Gastrocnemius medialis (tissue), 4 donors: Measurements from ENCODE around the gene MPRIP. TPM values are rescaled to one million over a fixed set of nuclear protein-coding genes. Genes with fewer than 3 reads are reported as not detected.
A peak's percentile ranks its signal among the peaks of the same experiment; 100 is the strongest.

Experiments used
- ATAC-seq, 2 donors: fragments of 150-250 bp; one replicate each; pipeline ENCODE4 v1.9.1; 2016
- DNase-seq, 2 donors: peaks; one replicate each; pipeline ENCODE4 v3.0.0-alpha.2; 2019
- H3K27ac ChIP-seq, 4 donors: fragments of 200-600 bp; sonication (generic); 1 replicate in 1 of 4; 2 replicates in 3 of 4; pipeline ENCODE4 v1.5.1; 2016 to 2018; ENCODE audit warnings: mild to moderate bottlenecking in 2 of 4, moderate library complexity in 1 of 4
- H3K27me3 ChIP-seq, 3 donors: fragments of 200-600 bp; sonication (generic) in 2 of 3; 1 replicate in 1 of 3; 2 replicates in 2 of 3; pipeline versions ENCODE4 v1.5.1 to v1.6.0; 2016 to 2019; ENCODE audit warnings: mild to moderate bottlenecking in 1 of 3, moderate library complexity in 1 of 3
- H3K36me3 ChIP-seq, 2 donors: fragments of 200-600 bp; sonication (generic) in 1 of 2; one replicate each; pipeline ENCODE4 v1.5.1; 2017 to 2018
- H3K4me1 ChIP-seq, 2 donors: fragments of 200-600 bp; sonication (generic) in 1 of 2; one replicate each; pipeline ENCODE4 v1.5.1; 2016 to 2017; ENCODE audit warnings: mild to moderate bottlenecking in 2 of 2
- H3K4me3 ChIP-seq, 4 donors: fragments of 200-600 bp; sonication (generic) in 3 of 4; 1 replicate in 1 of 4; 2 replicates in 3 of 4; pipeline ENCODE4 v1.5.1; 2016 to 2019; ENCODE audit warnings: mild to moderate bottlenecking in 2 of 4
- H3K9me3 ChIP-seq, 3 donors: fragments of 200-600 bp; sonication (generic) in 2 of 3; 1 replicate in 1 of 3; 2 replicates in 2 of 3; pipeline ENCODE4 v1.5.1; 2016 to 2019
- POLR2A ChIP-seq, 2 donors: fragments of 450-650 bp; IDR thresholded peaks; one replicate each; pipeline ENCODE4 v1.6.1; 2017; ENCODE audit warnings: antibody characterized with exemption in 2 of 2, mild to moderate bottlenecking in 2 of 2, moderate library complexity in 2 of 2
- in situ Hi-C, 4 donors: fragments of 200-750 bp; cut with MboI; loops; one replicate each; pipeline versions ENCODE4 v1.15.0 to v1.8.0; 2017; ENCODE audit warnings: low sequenced_read_pairs in 4 of 4
- intact Hi-C: fragments of 100-400 bp; cut with DNase I; formaldehyde crosslinking; loops from one replicate; pipeline ENCODE4 v1.15.1; 2023; ENCODE audit warnings: low total_unique reads
- total RNA-seq, 4 donors: library from RNA; depleted of rRNA; stranded (reverse); fragments of >200 nt; gene quantifications; one replicate each; pipeline versions ENCODE4 v1.1.0 to v1.2.3, GENCODE V29; 2016
- TF ChIP-seq, protein P1 (sequence below), 5 experiments: fragments of 450-650 bp in 3 of 5; fragments of 200-600 bp in 2 of 5; sonication (generic) in 2 of 5; IDR thresholded peaks in 4 of 5; conservative IDR thresholded peaks in 1 of 5; 1 replicate in 4 of 5; 2 replicates in 1 of 5; pipeline ENCODE4 v1.5.1; 2016 to 2019; ENCODE audit warnings: antibody characterized with exemption in 5 of 5, mild to moderate bottlenecking in 3 of 5, moderate library complexity in 3 of 5

The MPRIP gene
- total RNA-seq, 4 donors from 2014 or later = 71.1 to 127 (median 124) TPM

GRCh38 chr17:17051380-17051779 lies 9.1 kb downstream of the MPRIP start:
- H3K4me1 ChIP-seq = peaks cover 94 to 99% of the 10 kb centered on the region in 2 donors
- peak in 1 of 2 donors; percentile 23 for DNase-seq
- H3K9me3 ChIP-seq = no peaks in the 10 kb centered on the region
- H3K36me3 ChIP-seq = no peaks in the 10 kb centered on the region
- TF ChIP-seq, protein P1, sequence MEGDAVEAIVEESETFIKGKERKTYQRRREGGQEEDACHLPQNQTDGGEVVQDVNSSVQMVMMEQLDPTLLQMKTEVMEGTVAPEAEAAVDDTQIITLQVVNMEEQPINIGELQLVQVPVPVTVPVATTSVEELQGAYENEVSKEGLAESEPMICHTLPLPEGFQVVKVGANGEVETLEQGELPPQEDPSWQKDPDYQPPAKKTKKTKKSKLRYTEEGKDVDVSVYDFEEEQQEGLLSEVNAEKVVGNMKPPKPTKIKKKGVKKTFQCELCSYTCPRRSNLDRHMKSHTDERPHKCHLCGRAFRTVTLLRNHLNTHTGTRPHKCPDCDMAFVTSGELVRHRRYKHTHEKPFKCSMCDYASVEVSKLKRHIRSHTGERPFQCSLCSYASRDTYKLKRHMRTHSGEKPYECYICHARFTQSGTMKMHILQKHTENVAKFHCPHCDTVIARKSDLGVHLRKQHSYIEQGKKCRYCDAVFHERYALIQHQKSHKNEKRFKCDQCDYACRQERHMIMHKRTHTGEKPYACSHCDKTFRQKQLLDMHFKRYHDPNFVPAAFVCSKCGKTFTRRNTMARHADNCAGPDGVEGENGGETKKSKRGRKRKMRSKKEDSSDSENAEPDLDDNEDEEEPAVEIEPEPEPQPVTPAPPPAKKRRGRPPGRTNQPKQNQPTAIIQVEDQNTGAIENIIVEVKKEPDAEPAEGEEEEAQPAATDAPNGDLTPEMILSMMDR (IDR thresholded peaks at IDR 0.05 in 4 of 5, conservative IDR thresholded peaks at IDR 0.05 in 1 of 5) = no peak
- intact Hi-C loops (no loop called here), in situ Hi-C loops (no loop called here)
- no peak overlapping the region for H3K4me3 ChIP-seq
- H3K27ac ChIP-seq = peak overlapping the region; percentile 86 to 90 (median 88)
- no peaks in the 10 kb centered on the region for H3K27me3 ChIP-seq
- ATAC-seq = no peak

GRCh38 chr17:17051791-17052461 lies 9.7 kb downstream of the MPRIP start:
- DNase-seq (peak in 1 of 2 donors; percentile 76), ATAC-seq (peak; percentile 12 to 46)
- intact Hi-C loops = no loop called here
- TF ChIP-seq, protein P1 (IDR thresholded peaks at IDR 0.05 in 4 of 5, conservative IDR thresholded peaks at IDR 0.05 in 1 of 5) = no peak
- no peak for TF ChIP-seq POLR2A (IDR thresholded peaks at IDR 0.05)
- Histone ChIP-seq H3K4me1 (peaks cover 94 to 99% of the 10 kb centered on the region in 2 donors), H3K27ac (peak overlapping the region; percentile 86 to 90 (median 88)), H3K27me3 (no peaks in the 10 kb centered on the region), H3K4me3 (no peak overlapping the region), H3K36me3 (no peaks in the 10 kb centered on the region), H3K9me3 (no peaks in the 10 kb centered on the region)
- in situ Hi-C loops = no loop called here

DNA sequence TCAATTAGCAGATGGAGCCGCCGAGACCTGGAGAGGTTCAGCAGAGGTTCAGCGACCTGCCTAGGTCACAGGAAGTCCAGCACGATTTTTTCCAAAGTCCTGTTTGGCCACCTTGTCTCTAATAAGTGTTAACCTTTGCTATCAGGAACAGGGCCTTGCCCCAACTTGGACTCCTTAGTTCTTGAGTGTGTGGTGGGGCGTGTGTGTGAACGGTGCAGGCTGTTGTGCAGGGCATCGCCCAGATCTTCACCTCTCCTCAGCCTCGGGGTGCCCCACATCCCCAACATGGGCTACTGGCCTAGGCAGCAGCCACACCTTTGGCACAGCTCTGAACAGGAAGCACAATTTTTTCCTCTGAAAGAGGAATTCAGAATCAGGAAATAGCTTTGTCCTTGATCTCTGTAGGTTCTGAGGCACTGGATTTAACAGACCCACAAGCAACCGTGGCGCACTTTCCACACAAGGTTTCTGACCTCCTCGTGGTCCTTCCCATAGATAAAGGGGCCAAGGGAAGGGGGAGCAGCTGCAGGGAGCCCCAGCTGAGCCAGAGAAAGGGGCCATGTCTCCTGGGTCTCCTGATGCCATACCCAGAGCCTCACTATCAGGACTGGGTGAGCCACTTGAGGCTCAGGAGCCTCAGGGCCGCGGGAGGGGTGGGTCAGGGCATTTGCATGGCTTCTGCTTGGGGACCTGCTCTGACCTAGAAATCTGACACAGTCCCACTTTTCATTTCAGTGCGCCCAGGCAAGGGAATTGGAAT lies 10.4 kb downstream of the MPRIP start:
- Histone ChIP-seq H3K36me3 (peaks cover 0 to 2% of the 10 kb centered on the region in 2 donors), H3K27me3 (no peaks in the 10 kb centered on the region), H3K4me1 (peaks cover 94 to 99% of the 10 kb centered on the region in 2 donors), H3K9me3 (no peaks in the 10 kb centered on the region), H3K27ac (peak overlapping the region; percentile 86 to 90 (median 88)), H3K4me3 (peak overlapping the region in 1 of 4 donors; percentile 9)
- intact Hi-C loops (no loop called here), in situ Hi-C loops (no loop called here)
- no peak for ATAC-seq
- DNase-seq = no peak
- TF ChIP-seq, protein P1 (IDR thresholded peaks at IDR 0.05 in 4 of 5, conservative IDR thresholded peaks at IDR 0.05 in 1 of 5) = no peak
- no peak for TF ChIP-seq POLR2A (IDR thresholded peaks at IDR 0.05)

GRCh38 chr17:17053446-17054379 lies 11.5 kb downstream of the MPRIP start:
- in situ Hi-C loops (no loop called here), intact Hi-C loops (no loop called here)
- no peak overlapping the region for H3K4me3 ChIP-seq
- peak overlapping the region; percentile 86 to 90 (median 88) for H3K27ac ChIP-seq
- H3K36me3 ChIP-seq = peaks cover 0 to 5% of the 10 kb centered on the region in 2 donors
- H3K27me3 ChIP-seq = no peaks in the 10 kb centered on the region
- no peak for TF ChIP-seq POLR2A (IDR thresholded peaks at IDR 0.05)
- TF ChIP-seq, protein P1 (IDR thresholded peaks at IDR 0.05 in 4 of 5, conservative IDR thresholded peaks at IDR 0.05 in 1 of 5) = no peak
- DNase-seq (peak in 1 of 2 donors; percentile 6), ATAC-seq (no peak)
- peaks cover 94 to 99% of the 10 kb centered on the region in 2 donors for H3K4me1 ChIP-seq
- no peaks in the 10 kb centered on the region for H3K9me3 ChIP-seq
